KMS-11 (cell line): Measurements from ENCODE around the gene TPX2.

ENCODE experiments used
- H2AFZ ChIP-seq: fragments of 200-600 bp; sonication (generic); 2 replicates; pipeline ENCODE4 v1.6.1; 2016; ENCODE audit warnings: antibody characterized with exemption, mixed run types, low read depth
- H3K27ac ChIP-seq: fragments of 200-600 bp; sonication (generic); 2 replicates; pipeline ENCODE4 v1.6.1; 2016; ENCODE audit warnings: mild to moderate bottlenecking, mixed run types
- H3K27me3 ChIP-seq: fragments of 200-600 bp; sonication (generic); 2 replicates; pipeline ENCODE4 v1.6.1; 2017; ENCODE audit warnings: mild to moderate bottlenecking, low read depth, mixed run types, moderate library complexity; ENCODE audit not compliant: insufficient read depth
- H3K36me3 ChIP-seq: fragments of 200-600 bp; sonication (generic); 2 replicates; pipeline ENCODE4 v1.6.1; 2017; ENCODE audit warnings: mild to moderate bottlenecking, mixed run types; ENCODE audit not compliant: insufficient read depth
- H3K4me1 ChIP-seq: fragments of 200-600 bp; sonication (generic); 2 replicates; pipeline ENCODE4 v1.6.1; 2016; ENCODE audit warnings: mild to moderate bottlenecking, low read depth, mixed run types; ENCODE audit not compliant: poor library complexity, severe bottlenecking
- H3K4me2 ChIP-seq: fragments of 200-600 bp; sonication (generic); 2 replicates; pipeline ENCODE4 v1.7.0; 2016; ENCODE audit warnings: mild to moderate bottlenecking, mixed run types
- H3K4me3 ChIP-seq: fragments of 200-600 bp; sonication (generic); IDR thresholded peaks from 2 replicates; pipeline ENCODE4 v1.6.1; 2017; ENCODE audit warnings: low read depth, low read length, mixed read lengths; ENCODE audit not compliant: insufficient read depth
- H3K79me2 ChIP-seq: fragments of 200-600 bp; sonication (generic); 2 replicates; pipeline ENCODE4 v1.6.1; 2016; ENCODE audit warnings: low read depth, mixed run types; ENCODE audit not compliant: insufficient read depth
- H3K9ac ChIP-seq: fragments of 200-600 bp; sonication (generic); 2 replicates; pipeline ENCODE4 v1.6.1; 2016; ENCODE audit warnings: mild to moderate bottlenecking, mixed run types
- H4K20me1 ChIP-seq: fragments of 200-600 bp; sonication (generic); 2 replicates; pipeline ENCODE4 v1.6.1; 2016; ENCODE audit warnings: mild to moderate bottlenecking, mixed run types; ENCODE audit not compliant: insufficient read depth
- TF ChIP-seq, protein P1 (sequence below): fragments of 200-600 bp; sonication (generic); conservative IDR thresholded peaks from 2 replicates; pipeline ENCODE4 v1.6.1; 2017; ENCODE audit warnings: low read depth, mild to moderate bottlenecking, antibody characterized with exemption, low read length, moderate library complexity, mixed read lengths

Gene TPX2

DNA sequence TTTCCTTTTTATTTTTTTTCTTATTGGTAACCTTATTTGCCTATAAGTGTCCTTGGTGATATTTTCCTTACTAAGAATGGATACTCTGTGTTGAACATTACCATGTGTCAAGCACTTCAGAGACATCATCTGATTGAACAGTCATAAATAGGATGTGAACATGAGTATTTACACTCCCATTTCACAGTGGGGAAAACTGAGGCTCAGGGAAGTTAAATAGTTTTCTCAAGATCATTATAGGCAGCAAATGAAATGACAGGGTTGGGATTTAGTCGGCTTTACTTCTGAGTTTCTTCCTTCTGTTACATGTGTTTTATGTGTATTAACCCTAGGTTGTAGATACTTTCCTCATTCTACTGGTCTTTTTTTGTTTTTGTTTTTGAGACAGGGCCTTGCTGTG lies 35.3 kb downstream of the TPX2 start:
- no peaks in the 10 kb centered on the region for H3K27me3 ChIP-seq
- no peaks in the 10 kb centered on the region for H4K20me1 ChIP-seq
- peaks cover 14% of the 10 kb centered on the region for H3K4me1 ChIP-seq
- H3K4me3 ChIP-seq = no peak overlapping the region
- peaks cover 40% of the 10 kb centered on the region; the same call in 1 of the 2 replicates for H3K36me3 ChIP-seq
- no peak overlapping the region for H3K9ac ChIP-seq
- no peak overlapping the region for H3K27ac ChIP-seq
- H3K4me2 ChIP-seq = no peak overlapping the region
- peaks cover 8% of the 10 kb centered on the region; the same call in 1 of the 2 replicates for H3K79me2 ChIP-seq
- H2AFZ ChIP-seq = no peak overlapping the region
- TF ChIP-seq, protein P1, sequence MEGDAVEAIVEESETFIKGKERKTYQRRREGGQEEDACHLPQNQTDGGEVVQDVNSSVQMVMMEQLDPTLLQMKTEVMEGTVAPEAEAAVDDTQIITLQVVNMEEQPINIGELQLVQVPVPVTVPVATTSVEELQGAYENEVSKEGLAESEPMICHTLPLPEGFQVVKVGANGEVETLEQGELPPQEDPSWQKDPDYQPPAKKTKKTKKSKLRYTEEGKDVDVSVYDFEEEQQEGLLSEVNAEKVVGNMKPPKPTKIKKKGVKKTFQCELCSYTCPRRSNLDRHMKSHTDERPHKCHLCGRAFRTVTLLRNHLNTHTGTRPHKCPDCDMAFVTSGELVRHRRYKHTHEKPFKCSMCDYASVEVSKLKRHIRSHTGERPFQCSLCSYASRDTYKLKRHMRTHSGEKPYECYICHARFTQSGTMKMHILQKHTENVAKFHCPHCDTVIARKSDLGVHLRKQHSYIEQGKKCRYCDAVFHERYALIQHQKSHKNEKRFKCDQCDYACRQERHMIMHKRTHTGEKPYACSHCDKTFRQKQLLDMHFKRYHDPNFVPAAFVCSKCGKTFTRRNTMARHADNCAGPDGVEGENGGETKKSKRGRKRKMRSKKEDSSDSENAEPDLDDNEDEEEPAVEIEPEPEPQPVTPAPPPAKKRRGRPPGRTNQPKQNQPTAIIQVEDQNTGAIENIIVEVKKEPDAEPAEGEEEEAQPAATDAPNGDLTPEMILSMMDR = no peak

DNA sequence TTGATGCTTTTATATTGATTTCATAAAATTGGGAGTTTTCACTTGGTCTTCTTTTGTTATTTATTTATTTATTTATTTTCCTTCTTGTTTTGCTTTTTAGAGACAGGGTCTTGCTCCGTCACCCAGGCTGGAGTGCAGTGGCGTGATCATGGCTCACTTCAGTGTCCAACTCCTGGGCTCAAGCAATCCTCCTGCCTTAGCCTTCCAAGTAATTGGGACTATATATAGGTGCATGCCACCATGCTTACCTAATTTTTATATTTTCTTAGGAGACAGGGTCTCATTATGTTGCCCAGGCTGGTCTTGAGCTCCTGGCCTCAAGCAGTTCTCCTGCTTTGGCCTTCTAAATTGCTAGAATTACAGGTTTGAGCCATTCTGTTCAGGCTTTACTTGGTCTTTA lies 41.7 kb downstream of the TPX2 start:
- TF ChIP-seq, protein P1 = no peak
- Histone ChIP-seq H2AFZ (no peak overlapping the region), H4K20me1 (no peaks in the 10 kb centered on the region), H3K27me3 (no peaks in the 10 kb centered on the region), H3K4me3 (no peak overlapping the region), H3K4me2 (no peak overlapping the region), H3K36me3 (peaks cover 51% of the 10 kb centered on the region; the same call in 1 of the 2 replicates), H3K4me1 (no peaks in the 10 kb centered on the region), H3K79me2 (no peaks in the 10 kb centered on the region), H3K27ac (no peak overlapping the region), H3K9ac (no peak overlapping the region)

DNA sequence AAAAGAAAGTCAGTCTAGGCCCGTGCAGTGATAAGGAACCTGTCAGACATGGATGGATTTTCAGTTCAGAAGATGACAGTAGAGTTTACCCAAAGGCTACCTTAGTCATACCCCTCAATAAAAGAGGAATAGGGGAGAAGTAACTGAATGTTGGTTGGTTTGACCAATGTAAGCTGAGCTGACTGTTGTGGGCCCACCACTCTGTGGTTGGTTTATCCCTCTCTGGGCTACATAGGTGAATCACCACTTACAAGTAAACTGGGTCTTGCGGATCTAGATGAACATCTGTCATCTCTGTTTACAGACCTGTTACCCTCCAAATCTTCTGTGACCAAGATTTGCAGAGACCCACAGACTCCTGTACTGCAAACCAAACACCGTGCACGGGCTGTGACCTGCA lies 42.9 kb downstream of the TPX2 start:
- no peak overlapping the region for H3K4me2 ChIP-seq
- TF ChIP-seq, protein P1 = no peak
- no peaks in the 10 kb centered on the region for H3K4me1 ChIP-seq
- no peak overlapping the region for H3K27ac ChIP-seq
- no peak overlapping the region for H2AFZ ChIP-seq
- peaks cover 50% of the 10 kb centered on the region; the same call in 1 of the 2 replicates for H3K36me3 ChIP-seq
- H3K79me2 ChIP-seq = no peaks in the 10 kb centered on the region
- H3K4me3 ChIP-seq = no peak overlapping the region
- H3K27me3 ChIP-seq = no peaks in the 10 kb centered on the region
- H4K20me1 ChIP-seq = no peaks in the 10 kb centered on the region
- no peak overlapping the region for H3K9ac ChIP-seq

DNA sequence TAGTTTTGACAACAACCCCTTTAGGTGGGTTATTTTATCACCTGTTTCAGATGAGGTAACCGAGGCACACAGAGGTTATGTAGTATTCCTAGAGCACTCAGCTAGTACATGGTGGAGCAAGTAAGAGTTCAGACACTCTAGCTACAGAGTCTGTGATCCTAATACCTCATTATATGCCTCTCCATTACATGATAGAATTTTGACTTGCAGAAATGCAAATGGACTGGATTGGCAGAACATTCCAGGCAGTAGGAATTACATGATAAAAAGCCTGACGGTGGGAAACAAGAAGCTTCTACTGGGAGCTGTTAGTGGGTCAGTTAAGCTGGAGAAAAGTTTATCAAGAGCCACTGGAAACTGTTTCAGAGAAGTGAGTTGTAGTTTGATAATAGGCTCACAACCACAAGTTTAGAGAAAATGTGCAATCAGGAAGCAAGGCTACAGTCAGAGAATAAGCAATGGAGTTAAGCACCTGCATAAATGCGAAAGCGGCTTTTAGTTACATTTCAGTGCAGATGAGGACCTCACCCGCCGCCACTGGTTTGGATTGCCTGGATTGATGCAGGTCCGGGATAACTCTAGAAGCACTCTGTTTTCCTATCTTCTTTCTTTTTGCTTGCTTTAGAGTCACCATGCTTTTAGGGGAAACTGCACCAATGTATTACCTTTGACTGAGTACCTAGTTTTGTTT lies 45.4 kb downstream of the TPX2 start:
- Histone ChIP-seq H3K27me3 (no peaks in the 10 kb centered on the region), H3K79me2 (no peaks in the 10 kb centered on the region), H3K4me1 (no peaks in the 10 kb centered on the region), H3K9ac (no peak overlapping the region), H3K4me3 (no peak overlapping the region), H3K27ac (no peak overlapping the region), H3K4me2 (no peak overlapping the region), H2AFZ (no peak overlapping the region), H4K20me1 (no peaks in the 10 kb centered on the region), H3K36me3 (peaks cover 31% of the 10 kb centered on the region; the same call in 1 of the 2 replicates)
- TF ChIP-seq, protein P1 = no peak
